PC-3 (cell line): ENCODE results near the gene ACSS3. TPM values are rescaled to one million over a fixed set of nuclear protein-coding genes. Genes with fewer than 3 reads are reported as not detected.

Experiments used
- ATAC-seq: fragments of 200-7000 bp; cut with Tn5 transposase; 2 replicates; pipeline ENCODE4 v1.9.1; 2020; ENCODE audit warnings: mild to moderate bottlenecking, moderate library complexity
- BruUV-seq: library from RNA; stranded (reverse); fragments of 400-500 nt; replicated peaks from 2 replicates; lab custom pipeline; 2021; lab: Mats Ljungman, UMichigan
- CTCF ChIA-PET: fragments of 300-600 bp; sonication (Branson Sonifier 250); formaldehyde crosslinking; loops from one replicate; lab custom pipeline; 2022; ENCODE audit warnings: antibody characterized with exemption; lab: Charles Lee
- POLR2A ChIA-PET: fragments of 300-600 bp; sonication (Branson Sonifier 250); formaldehyde crosslinking; loops from one replicate; lab custom pipeline; 2022; ENCODE audit warnings: antibody characterized with exemption; ENCODE audit not compliant: unreplicated experiment; lab: Charles Lee
- DNase-seq: peaks from one replicate; pipeline ENCODE4 v3.0.0-alpha.2; 2015
- H2AFZ ChIP-seq: fragments of 300-600 bp; sonication (generic); 2 replicates; pipeline ENCODE4 v1.6.0; 2016; ENCODE audit warnings: antibody characterized with exemption, low read length
- H3F3A ChIP-seq: fragments of 300-600 bp; sonication (generic); one replicate; pipeline ENCODE4 v1.6.0; 2017; ENCODE audit warnings: antibody characterized with exemption, low read length, control low read depth, mild to moderate bottlenecking; ENCODE audit not compliant: unreplicated experiment
- H3K27ac ChIP-seq: fragments of 300-600 bp; sonication (generic); 2 replicates; pipeline ENCODE4 v1.5.1; 2016; ENCODE audit warnings: mild to moderate bottlenecking, low read length
- H3K27me3 ChIP-seq: fragments of 300-600 bp; sonication (generic); 2 replicates; pipeline ENCODE4 v1.6.1; 2016; ENCODE audit warnings: low read length, mixed read lengths
- H3K36me3 ChIP-seq: fragments of 300-600 bp; sonication (generic); 2 replicates; pipeline ENCODE4 v1.6.1; 2016; ENCODE audit warnings: low read depth, mixed run types, low read length, mixed read lengths
- H3K4me1 ChIP-seq: fragments of 300-600 bp; sonication (generic); 2 replicates; pipeline ENCODE4 v1.5.1; 2016; ENCODE audit warnings: low read length; ENCODE audit not compliant: insufficient read depth
- H3K4me2 ChIP-seq: fragments of 300-600 bp; sonication (generic); 2 replicates; pipeline ENCODE4 v1.6.0; 2016; ENCODE audit warnings: low read length
- H3K4me3 ChIP-seq: fragments of 300-600 bp; sonication (generic); 2 replicates; pipeline ENCODE4 v1.5.1; 2016; ENCODE audit warnings: mild to moderate bottlenecking, low read length, mixed read lengths
- H3K79me2 ChIP-seq: fragments of 300-600 bp; sonication (generic); 2 replicates; pipeline ENCODE4 v1.6.1; 2017; ENCODE audit warnings: low read length, mixed read lengths
- H3K9ac ChIP-seq: fragments of 300-600 bp; sonication (generic); 2 replicates; pipeline ENCODE4 v1.6.0; 2016; ENCODE audit warnings: mild to moderate bottlenecking, low read length
- H3K9me2 ChIP-seq: fragments of 300-600 bp; sonication (generic); replicated peaks from 2 replicates; pipeline ENCODE4 v1.6.1; 2016; ENCODE audit warnings: mixed run types, low read length, mixed read lengths
- H3K9me3 ChIP-seq: fragments of 300-600 bp; sonication (generic); 2 replicates; pipeline ENCODE4 v1.6.1; 2016; ENCODE audit warnings: low read length, mixed read lengths
- H4K20me1 ChIP-seq: fragments of 300-600 bp; sonication (generic); 2 replicates; pipeline ENCODE4 v1.6.1; 2016; ENCODE audit warnings: low read length, mixed read lengths
- EZH2 ChIP-seq: fragments of 300-600 bp; sonication (generic); IDR thresholded peaks from one replicate; pipeline ENCODE4 v1.6.1; 2017; ENCODE audit warnings: antibody characterized with exemption, mild to moderate bottlenecking, low read length; ENCODE audit not compliant: unreplicated experiment
- EZH2phosphoT487 ChIP-seq: fragments of 300-600 bp; sonication (generic); IDR thresholded peaks from 2 replicates; pipeline ENCODE4 v1.6.1; 2018; ENCODE audit warnings: mild to moderate bottlenecking, antibody characterized with exemption, low read length, borderline replicate concordance
- intact Hi-C: fragments of 100-400 bp; cut with micrococcal nuclease; formaldehyde crosslinking; loops from 2 replicates; pipeline ENCODE4 v1.9.0; 2023
- total RNA-seq: library from RNA; depleted of rRNA; stranded (reverse); fragments of >200 nt; gene quantifications from 2 replicates; pipeline ENCODE4 v1.2.3, GENCODE V29; 2014
- TF ChIP-seq, protein P1 (sequence below): fragments of 300-600 bp; sonication (generic); conservative IDR thresholded peaks from 2 replicates; pipeline ENCODE4 v1.5.1; 2017; ENCODE audit warnings: antibody characterized with exemption, low read depth, mild to moderate bottlenecking, low read length

Gene ACSS3
- total RNA-seq, 1 experiment from 2014 or later = not detected

DNA sequence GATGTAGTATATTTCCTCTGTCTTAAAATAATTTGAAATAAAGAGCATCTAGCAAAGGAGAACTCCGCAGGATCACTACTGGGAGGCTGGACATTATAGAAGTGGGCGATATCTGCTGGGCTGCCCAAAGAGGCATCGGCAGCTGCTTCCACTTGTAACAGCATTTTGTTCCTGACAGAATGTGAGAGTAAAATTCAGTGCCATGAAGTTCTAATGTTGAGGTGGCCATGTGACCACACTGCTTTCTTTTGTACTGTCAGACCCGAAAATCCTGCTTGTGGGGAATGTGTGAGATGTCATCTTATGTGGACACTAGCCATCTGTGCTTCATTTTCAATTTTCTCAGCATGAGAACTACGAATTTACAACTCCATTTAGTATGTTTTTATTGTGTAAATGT lies 151.9 kb downstream of the ACSS3 start:
- no peak for TF ChIP-seq EZH2phosphoT487
- TF ChIP-seq, protein P1, sequence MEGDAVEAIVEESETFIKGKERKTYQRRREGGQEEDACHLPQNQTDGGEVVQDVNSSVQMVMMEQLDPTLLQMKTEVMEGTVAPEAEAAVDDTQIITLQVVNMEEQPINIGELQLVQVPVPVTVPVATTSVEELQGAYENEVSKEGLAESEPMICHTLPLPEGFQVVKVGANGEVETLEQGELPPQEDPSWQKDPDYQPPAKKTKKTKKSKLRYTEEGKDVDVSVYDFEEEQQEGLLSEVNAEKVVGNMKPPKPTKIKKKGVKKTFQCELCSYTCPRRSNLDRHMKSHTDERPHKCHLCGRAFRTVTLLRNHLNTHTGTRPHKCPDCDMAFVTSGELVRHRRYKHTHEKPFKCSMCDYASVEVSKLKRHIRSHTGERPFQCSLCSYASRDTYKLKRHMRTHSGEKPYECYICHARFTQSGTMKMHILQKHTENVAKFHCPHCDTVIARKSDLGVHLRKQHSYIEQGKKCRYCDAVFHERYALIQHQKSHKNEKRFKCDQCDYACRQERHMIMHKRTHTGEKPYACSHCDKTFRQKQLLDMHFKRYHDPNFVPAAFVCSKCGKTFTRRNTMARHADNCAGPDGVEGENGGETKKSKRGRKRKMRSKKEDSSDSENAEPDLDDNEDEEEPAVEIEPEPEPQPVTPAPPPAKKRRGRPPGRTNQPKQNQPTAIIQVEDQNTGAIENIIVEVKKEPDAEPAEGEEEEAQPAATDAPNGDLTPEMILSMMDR = no peak
- no peak for TF ChIP-seq EZH2
- H3K4me1 ChIP-seq = no peaks in the 10 kb centered on the region
- POLR2A ChIA-PET = no interaction called here
- CTCF ChIA-PET = no interaction called here
- H3K4me2 ChIP-seq = no peak overlapping the region
- intact Hi-C loops = no loop called here
- H4K20me1 ChIP-seq = no peaks in the 10 kb centered on the region
- H3K79me2 ChIP-seq = no peaks in the 10 kb centered on the region
- BruUV-seq = no TSS peak
- no peaks in the 10 kb centered on the region for H3K9me3 ChIP-seq
- H3K27me3 ChIP-seq = no peaks in the 10 kb centered on the region
- ATAC-seq = no peak
- H2AFZ ChIP-seq = no peak overlapping the region
- no peak for DNase-seq
- no peak overlapping the region for H3K27ac ChIP-seq
- H3F3A ChIP-seq = no peaks in the 10 kb centered on the region
- no peak overlapping the region for H3K9ac ChIP-seq
- H3K4me3 ChIP-seq = no peak overlapping the region
- no peaks in the 10 kb centered on the region for H3K36me3 ChIP-seq
- no peaks in the 10 kb centered on the region for H3K9me2 ChIP-seq

- no peak for ATAC-seq
Observed at GRCh38 chr12:81231574-81232368, 153.9 kb downstream of the ACSS3 start.

More at GRCh38 chr12:81231574-81232368, 153.9 kb downstream of the ACSS3 start:
- Histone ChIP-seq H3K9me2 (no peaks in the 10 kb centered on the region), H3K4me1 (no peaks in the 10 kb centered on the region), H3F3A (no peaks in the 10 kb centered on the region), H3K9me3 (no peaks in the 10 kb centered on the region), H3K4me3 (no peak overlapping the region), H3K79me2 (no peaks in the 10 kb centered on the region), H3K9ac (no peak overlapping the region), H2AFZ (no peak overlapping the region), H3K4me2 (no peak overlapping the region), H3K27ac (no peak overlapping the region), H3K27me3 (no peaks in the 10 kb centered on the region), H3K36me3 (no peaks in the 10 kb centered on the region), H4K20me1 (no peaks in the 10 kb centered on the region)
- no peak for DNase-seq
- BruUV-seq = no TSS peak
- ChIA-PET CTCF (no interaction called here), POLR2A (no interaction called here)
- TF ChIP-seq EZH2 = no peak
- TF ChIP-seq EZH2phosphoT487 = no peak
- TF ChIP-seq, protein P1 = no peak
- intact Hi-C loops = no loop called here
